ENCODE results near the gene CFAP61. TPM values are rescaled to one million over a fixed set of nuclear protein-coding genes. Genes with fewer than 3 reads are reported as not detected.

Gene CFAP61
- total RNA-seq, 1 donor from 2014 or later, result not detected

- peaks cover 13% of the 10 kb centered on the region for H3K9me3 Mint-ChIP-seq (ENCODE audit: unreplicated experiment)
- DNase-seq (ENCODE audit: low read depth) (no peak), FAIRE-seq (no peak)
- no peaks in the 10 kb centered on the region for H3K4me1 Mint-ChIP-seq (ENCODE audit: low read depth, unreplicated experiment)
- H3K4me3 Mint-ChIP-seq (ENCODE audit: unreplicated experiment), result no peak overlapping the region
- Histone ChIP-seq H2AFZ (ENCODE audit: low read depth, low read length) (no peak overlapping the region), H4K20me1 (ENCODE audit: insufficient read depth, low read length) (peaks cover 4% of the 10 kb centered on the region), H3K9me3 (ENCODE audit: insufficient read depth, low read depth, low read length) (no peaks in the 10 kb centered on the region), H3K9ac (ENCODE audit: low read length) (no peak overlapping the region), H3K4me1 (ENCODE audit: insufficient read depth, low read length) (no peaks in the 10 kb centered on the region), H3K4me2 (ENCODE audit: low read length) (no peak overlapping the region), H3K27ac (ENCODE audit: low read depth, low read length) (no peak overlapping the region), H3K79me2 (ENCODE audit: insufficient read depth, low read length) (no peaks in the 10 kb centered on the region), H3K4me3 (ENCODE audit: insufficient read depth, low read depth, low read length) (no peak overlapping the region), H3K36me3 (ENCODE audit: insufficient read depth, low read length) (no peaks in the 10 kb centered on the region), H3K27me3 (ENCODE audit: insufficient read depth, low read length) (peaks cover 40% of the 10 kb centered on the region)
- peaks cover 54% of the 10 kb centered on the region for H3K27me3 Mint-ChIP-seq (ENCODE audit: low read depth, unreplicated experiment)
- TF ChIP-seq EZH2 (IDR thresholded peaks at IDR 0.05; ENCODE audit: insufficient read depth, low read length) (no peak), CTCF (IDR thresholded peaks at IDR 0.05; ENCODE audit: insufficient read depth, low read depth, low read length) (no peak)
- H3K36me3 Mint-ChIP-seq (ENCODE audit: low read depth, unreplicated experiment), result no peaks in the 10 kb centered on the region
- no peak overlapping the region for H3K27ac Mint-ChIP-seq (ENCODE audit: unreplicated experiment)
Measured at GRCh38 chr20:20375862-20376261, 323.5 kb downstream of the CFAP61 start.

GRCh38 chr20:20386192-20386591 is 333.9 kb downstream of the CFAP61 start:
- no peak overlapping the region for H3K27ac Mint-ChIP-seq (ENCODE audit: unreplicated experiment)
- H4K20me1 ChIP-seq (ENCODE audit: insufficient read depth, low read length), result no peaks in the 10 kb centered on the region
- H3K9me3 ChIP-seq (ENCODE audit: insufficient read depth, low read depth, low read length), result no peaks in the 10 kb centered on the region
- no peaks in the 10 kb centered on the region for H3K79me2 ChIP-seq (ENCODE audit: insufficient read depth, low read length)
- TF ChIP-seq EZH2 (IDR thresholded peaks at IDR 0.05; ENCODE audit: insufficient read depth, low read length) (no peak), CTCF (IDR thresholded peaks at IDR 0.05; ENCODE audit: insufficient read depth, low read depth, low read length) (no peak)
- H3K36me3 ChIP-seq (ENCODE audit: insufficient read depth, low read length), result no peaks in the 10 kb centered on the region
- H2AFZ ChIP-seq (ENCODE audit: low read depth, low read length), result no peak overlapping the region
- H3K36me3 Mint-ChIP-seq (ENCODE audit: low read depth, unreplicated experiment), result no peaks in the 10 kb centered on the region
- H3K27me3 ChIP-seq (ENCODE audit: insufficient read depth, low read length), result no peaks in the 10 kb centered on the region
- H3K4me2 ChIP-seq (ENCODE audit: low read length), result no peak overlapping the region
- no peaks in the 10 kb centered on the region for H3K4me1 ChIP-seq (ENCODE audit: insufficient read depth, low read length)
- DNase-seq (ENCODE audit: low read depth) (no peak), FAIRE-seq (no peak)
- H3K27me3 Mint-ChIP-seq (ENCODE audit: low read depth, unreplicated experiment), result peaks cover 4% of the 10 kb centered on the region
- no peak overlapping the region for H3K9ac ChIP-seq (ENCODE audit: low read length)
- H3K9me3 Mint-ChIP-seq (ENCODE audit: unreplicated experiment), result peaks cover under 1% of the 10 kb centered on the region
- no peak overlapping the region for H3K4me3 Mint-ChIP-seq (ENCODE audit: unreplicated experiment)
- H3K27ac ChIP-seq (ENCODE audit: low read depth, low read length), result no peak overlapping the region
- no peaks in the 10 kb centered on the region for H3K4me1 Mint-ChIP-seq (ENCODE audit: low read depth, unreplicated experiment)
- no peak overlapping the region for H3K4me3 ChIP-seq (ENCODE audit: insufficient read depth, low read depth, low read length)

DNA sequence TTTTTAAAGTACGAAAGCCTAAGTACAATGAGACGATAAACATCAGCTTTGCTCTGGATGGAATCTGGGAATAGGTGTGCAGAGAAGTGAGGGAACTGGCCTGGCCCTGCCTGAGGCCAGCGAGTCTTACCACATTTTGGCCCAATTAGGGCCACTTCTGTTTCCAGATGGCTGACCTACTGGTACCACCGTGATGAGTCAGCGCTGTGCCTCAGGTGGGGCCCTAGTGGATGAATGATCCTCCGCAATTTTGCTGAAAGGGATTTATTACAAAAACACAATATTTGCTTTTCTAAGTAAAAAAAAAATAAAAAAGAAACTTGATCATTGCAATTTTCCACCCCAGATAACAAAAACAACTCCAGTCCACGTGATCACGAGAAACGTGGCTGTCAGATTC is 338.1 kb downstream of the CFAP61 start:
- H3K27ac ChIP-seq (ENCODE audit: low read depth, low read length), result no peak overlapping the region
- H3K36me3 Mint-ChIP-seq (ENCODE audit: low read depth, unreplicated experiment), result peaks cover 4% of the 10 kb centered on the region

More for the DNA sequence above, 338.1 kb downstream of the CFAP61 start:
- no peaks in the 10 kb centered on the region for H3K79me2 ChIP-seq (ENCODE audit: insufficient read depth, low read length)
- no peak overlapping the region for H2AFZ ChIP-seq (ENCODE audit: low read depth, low read length)
- no peak for FAIRE-seq
- no peak overlapping the region for H3K27ac Mint-ChIP-seq (ENCODE audit: unreplicated experiment)
- H3K4me2 ChIP-seq (ENCODE audit: low read length), result no peak overlapping the region
- no peaks in the 10 kb centered on the region for H3K9me3 ChIP-seq (ENCODE audit: insufficient read depth, low read depth, low read length)
- H3K4me3 Mint-ChIP-seq (ENCODE audit: unreplicated experiment), result no peak overlapping the region
- no peak overlapping the region for H3K4me3 ChIP-seq (ENCODE audit: insufficient read depth, low read depth, low read length)
- TF ChIP-seq EZH2 (IDR thresholded peaks at IDR 0.05; ENCODE audit: insufficient read depth, low read length), result no peak
- TF ChIP-seq CTCF (IDR thresholded peaks at IDR 0.05; ENCODE audit: insufficient read depth, low read depth, low read length), result no peak
- no peaks in the 10 kb centered on the region for H3K4me1 Mint-ChIP-seq (ENCODE audit: low read depth, unreplicated experiment)
- H3K27me3 Mint-ChIP-seq (ENCODE audit: low read depth, unreplicated experiment), result peaks cover 4% of the 10 kb centered on the region
- DNase-seq (ENCODE audit: low read depth), result no peak
- H4K20me1 ChIP-seq (ENCODE audit: insufficient read depth, low read length), result no peaks in the 10 kb centered on the region
- H3K9me3 Mint-ChIP-seq (ENCODE audit: unreplicated experiment), result peaks cover 2% of the 10 kb centered on the region
- H3K9ac ChIP-seq (ENCODE audit: low read length), result no peak overlapping the region
- H3K27me3 ChIP-seq (ENCODE audit: insufficient read depth, low read length), result no peaks in the 10 kb centered on the region
- no peaks in the 10 kb centered on the region for H3K4me1 ChIP-seq (ENCODE audit: insufficient read depth, low read length)
- H3K36me3 ChIP-seq (ENCODE audit: insufficient read depth, low read length), result no peaks in the 10 kb centered on the region

All from astrocyte (in vitro differentiated cells and primary cell).